T47D (cell line): Measurements from ENCODE around the gene TACR2.
A peak's percentile ranks its signal among the peaks of the same experiment; 100 is the strongest.

Source experiments
- DNase-seq, 2 experiments: peaks; one replicate each; pipeline versions ENCODE4 v3.0.0 to v3.0.0-alpha.2; 2011 to 2012; ENCODE audit warnings: low read depth in 1 of 2, low spot score in 1 of 2
- JUND ChIP-seq: IDR thresholded peaks from 2 replicates; pipeline ENCODE4 v1.6.1; 2012; ENCODE audit warnings: low read depth
- in situ Hi-C: cut with HindIII; loops from 2 replicates; pipeline ENCODE4 v1.10.0; 2016; ENCODE audit warnings: low sequenced_read_pairs, low pct_unique_long_range_greater_than_20kb

TACR2 gene

DNA sequence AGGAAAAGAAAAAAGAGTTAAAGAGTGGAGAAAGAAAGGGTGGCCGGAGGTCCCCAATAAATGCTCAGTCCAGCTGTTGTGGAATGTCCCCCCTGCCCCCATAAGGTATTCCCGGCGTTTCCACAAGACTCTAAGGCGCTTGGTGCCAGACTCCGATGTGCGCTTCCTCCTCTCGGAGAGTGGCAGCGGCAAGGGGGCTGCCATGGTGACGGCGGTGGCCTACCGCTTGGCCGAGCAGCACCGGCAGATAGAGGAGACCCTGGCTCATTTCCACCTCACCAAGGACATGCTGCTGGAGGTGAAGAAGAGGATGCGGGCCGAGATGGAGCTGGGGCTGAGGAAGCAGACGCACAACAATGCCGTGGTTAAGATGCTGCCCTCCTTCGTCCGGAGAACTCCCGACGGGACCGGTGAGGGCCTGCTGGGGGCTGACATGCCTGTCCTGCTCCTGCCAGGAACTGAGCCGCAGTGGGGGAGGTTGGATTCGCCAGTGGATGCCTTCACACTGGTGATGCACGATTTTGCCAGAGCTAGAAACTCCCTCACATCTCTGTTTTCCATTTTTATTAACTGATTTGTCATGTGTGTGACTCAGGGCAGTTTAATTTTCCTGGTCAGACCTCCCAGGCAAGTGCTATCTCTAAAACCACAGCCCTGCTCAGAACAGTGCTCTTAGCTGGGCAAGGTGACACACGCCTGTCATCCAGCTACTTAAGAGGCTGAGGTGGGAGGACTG, 34.2 kb downstream of the TACR2 start:
- no peak for TF ChIP-seq JUND
- in situ Hi-C loops: no loop called here
- DNase-seq: no peak

DNA sequence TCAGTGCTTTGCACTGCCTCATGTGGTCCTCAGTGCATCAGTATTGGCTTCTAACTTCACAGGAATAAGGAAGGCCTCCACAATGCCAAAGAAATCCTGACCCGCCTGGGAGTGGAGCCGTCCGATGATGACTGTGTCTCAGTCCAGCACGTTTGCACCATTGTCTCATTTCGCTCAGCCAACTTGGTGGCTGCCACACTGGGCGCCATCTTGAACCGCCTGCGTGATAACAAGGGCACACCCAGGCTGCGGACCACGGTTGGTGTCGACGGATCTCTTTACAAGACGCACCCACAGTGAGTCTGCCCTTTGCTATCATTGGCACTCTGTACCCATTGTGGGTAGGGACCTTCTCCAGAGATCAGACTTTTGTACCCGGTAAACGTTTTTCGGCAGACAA, 36.9 kb downstream of the TACR2 start:
- no peak for DNase-seq
- no peak for TF ChIP-seq JUND
- in situ Hi-C loops: no loop called here

DNA sequence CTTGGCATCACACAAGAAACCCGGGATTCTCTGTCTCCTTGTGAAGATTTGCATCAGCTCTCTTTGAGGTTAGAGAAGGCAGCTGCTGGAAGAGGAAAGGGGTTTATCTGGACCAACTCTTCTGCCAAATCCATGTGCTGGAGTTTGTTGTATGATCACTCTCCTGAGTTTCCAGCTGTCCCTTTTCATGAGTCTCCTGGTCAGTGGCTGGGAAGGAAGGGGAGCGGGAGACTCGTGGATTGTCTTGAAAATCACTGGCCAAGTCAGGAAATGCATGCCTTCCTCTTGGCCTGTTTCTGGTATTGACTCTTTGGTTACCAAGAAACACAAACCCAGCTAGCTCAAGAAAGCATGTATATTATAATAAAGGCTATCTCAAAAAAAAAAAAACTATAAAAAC, 38.8 kb downstream of the TACR2 start:
- DNase-seq: no peak
- in situ Hi-C loops: no loop called here
- TF ChIP-seq JUND: no peak

DNA sequence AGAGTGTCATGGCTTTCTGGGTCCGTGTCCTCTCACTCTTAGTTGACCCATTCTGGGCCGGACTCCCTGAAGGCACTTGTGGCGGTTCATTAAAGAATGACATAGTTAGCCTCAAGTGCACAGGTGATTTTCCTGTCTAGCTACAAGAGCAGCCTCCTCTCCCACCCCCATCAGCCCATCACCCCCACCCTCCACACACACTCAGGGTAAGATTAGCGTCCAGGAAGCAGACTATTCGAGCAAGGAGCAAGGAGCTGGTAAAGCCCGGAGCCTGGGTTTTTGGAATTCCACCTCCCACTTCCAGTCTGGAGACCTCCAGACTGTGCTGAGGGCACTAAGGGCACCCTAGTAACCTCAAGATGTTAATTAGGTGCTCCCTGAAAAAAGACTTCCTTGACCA, 39.5 kb downstream of the TACR2 start:
- in situ Hi-C loops: no loop called here
- no peak for DNase-seq
- no peak for TF ChIP-seq JUND

DNA sequence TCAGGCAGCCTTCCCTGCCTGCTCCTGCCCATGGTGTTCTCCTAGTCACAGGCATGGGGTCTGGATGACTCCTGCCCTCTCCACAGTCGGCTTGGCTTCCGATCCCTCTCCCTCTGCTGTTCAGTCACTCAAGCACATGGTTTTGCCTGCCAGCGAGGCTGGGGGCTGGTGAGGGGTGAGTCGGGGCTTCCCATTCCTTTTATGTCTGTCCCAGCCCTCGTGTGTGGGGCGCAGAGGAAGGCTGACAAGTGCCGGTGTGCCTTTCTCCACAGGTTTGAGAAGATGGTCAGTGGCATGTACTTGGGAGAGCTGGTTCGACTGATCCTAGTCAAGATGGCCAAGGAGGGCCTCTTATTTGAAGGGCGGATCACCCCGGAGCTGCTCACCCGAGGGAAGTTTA, 40.1 kb downstream of the TACR2 start:
- in situ Hi-C loops: no loop called here
- no peak for TF ChIP-seq JUND

DNA sequence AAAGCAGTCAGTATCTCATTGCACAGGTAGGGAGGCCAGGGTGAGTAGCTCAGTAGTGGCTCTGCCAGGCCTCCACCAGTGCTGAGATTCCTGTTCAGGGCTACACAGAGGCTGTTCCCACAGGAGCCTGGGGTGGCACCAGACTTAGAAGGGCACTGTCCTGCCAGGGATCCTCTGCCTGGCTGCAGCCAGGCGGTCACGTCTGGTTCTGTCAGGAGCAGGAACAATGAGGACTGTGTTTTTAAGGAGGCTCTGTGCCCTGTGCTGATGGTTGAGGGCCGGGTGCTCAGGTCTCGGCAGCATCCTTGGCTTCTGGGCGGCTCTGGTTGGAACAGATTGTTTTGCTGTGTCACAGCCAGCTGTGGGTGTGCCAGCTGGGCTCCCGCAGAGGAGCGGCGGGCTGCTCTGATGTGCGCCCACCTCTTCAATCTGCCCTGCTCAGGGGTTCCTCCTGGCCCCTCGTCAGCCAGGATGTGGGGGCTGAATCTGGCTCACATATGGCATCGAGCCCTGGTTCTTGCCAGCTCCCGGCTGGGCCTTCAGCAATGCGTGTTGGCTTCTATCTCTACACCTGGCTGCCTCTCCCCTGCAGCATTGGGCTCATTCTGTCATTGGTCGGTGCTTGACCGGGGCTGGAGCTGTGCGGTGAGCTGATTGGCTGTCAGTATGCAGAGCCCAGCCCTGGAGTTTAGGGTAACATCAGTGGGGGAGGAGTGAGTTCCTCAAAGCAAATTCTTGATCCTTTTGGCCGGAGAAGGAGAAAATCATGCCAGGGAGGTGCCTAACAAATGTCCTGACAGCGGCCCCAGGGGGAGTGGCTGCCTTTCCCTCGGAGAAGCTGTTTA, 41.2 kb downstream of the TACR2 start:
- in situ Hi-C loops: no loop called here
- no peak for TF ChIP-seq JUND
- DNase-seq: peak; percentile 91 to 95

More for the DNA sequence above, 40.1 kb downstream of the TACR2 start:
- no peak for DNase-seq

DNA sequence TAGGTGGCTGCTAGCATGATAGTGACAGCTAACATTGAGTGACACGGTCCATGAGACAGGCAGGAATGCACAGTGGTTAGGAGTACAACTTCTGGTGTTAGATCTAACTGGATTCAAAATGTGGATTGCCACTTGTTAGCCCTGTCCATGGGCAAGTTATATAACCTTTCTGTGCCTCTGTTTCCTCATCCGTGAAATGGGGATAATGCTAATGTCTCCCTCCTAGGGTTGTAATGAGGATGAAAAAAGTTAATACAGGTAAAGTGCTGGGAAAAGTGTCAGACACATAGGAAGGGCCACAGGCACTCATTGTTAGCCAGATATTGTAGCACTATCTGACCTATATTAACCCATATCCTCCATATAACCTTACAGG, 41.8 kb downstream of the TACR2 start:
- DNase-seq: no peak
- in situ Hi-C loops: no loop called here
- no peak for TF ChIP-seq JUND

DNA sequence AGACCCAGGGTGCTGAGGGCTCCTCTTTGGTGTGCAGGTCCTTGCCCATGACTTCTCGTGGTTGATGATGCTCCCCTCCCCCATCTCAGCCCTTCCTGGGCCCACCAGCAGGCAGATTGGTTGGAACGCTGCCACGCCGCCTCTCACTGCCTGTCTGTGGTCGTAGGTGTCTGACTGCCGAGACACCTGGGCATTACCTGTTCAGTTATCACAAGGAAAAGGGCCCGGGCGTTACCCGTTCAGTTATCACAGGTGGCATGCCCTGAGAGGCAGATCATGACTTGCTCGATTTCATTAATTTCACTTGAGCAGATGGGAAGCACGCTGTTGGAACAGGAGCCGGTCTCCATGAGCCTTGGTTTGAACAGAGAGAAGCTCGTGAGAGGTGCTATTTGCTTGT, 42.5 kb downstream of the TACR2 start:
- DNase-seq: no peak
- no peak for TF ChIP-seq JUND
- in situ Hi-C loops: no loop called here

DNA sequence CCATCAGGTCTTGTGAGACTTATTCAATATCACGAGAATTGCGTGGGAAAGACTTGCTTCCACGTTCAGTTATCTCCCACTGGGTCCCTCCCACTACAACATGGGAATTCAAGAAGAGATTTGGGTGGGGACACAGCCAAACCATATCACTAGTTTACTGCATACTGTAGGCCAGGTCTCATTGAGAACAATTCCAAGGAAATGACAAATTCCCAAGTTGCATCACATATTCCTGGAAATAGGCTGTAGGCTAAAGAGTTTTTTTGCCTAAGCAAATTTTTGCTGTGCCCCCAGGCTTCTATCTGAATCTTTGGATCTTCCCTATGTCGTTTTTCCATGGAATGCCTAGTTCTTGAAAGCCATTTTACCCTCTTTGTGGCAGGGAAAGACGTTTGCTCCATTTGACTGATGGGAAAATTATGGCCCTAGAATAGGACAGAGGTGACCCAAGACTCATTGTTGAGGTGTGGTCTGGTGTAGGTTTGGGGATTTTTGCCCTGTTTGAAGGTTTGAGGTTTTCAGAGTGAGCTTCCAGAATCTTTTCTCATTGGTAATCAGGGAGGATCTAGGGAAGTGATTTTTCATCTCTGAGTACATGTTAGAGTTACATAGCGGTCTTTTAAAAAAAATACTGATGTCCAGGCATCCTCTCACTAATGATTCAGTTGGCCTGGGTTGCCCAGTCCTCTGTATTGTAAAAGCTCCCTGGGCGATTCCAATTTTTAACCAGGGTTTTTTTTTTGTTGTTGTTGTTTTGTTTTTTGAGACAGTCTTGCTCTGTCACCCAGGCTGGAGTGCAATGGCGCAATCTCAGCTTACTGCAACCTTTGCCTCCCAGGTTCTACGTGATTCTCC, 44.4 kb downstream of the TACR2 start:
- in situ Hi-C loops: no loop called here
- TF ChIP-seq JUND: no peak
- no peak for DNase-seq

DNA sequence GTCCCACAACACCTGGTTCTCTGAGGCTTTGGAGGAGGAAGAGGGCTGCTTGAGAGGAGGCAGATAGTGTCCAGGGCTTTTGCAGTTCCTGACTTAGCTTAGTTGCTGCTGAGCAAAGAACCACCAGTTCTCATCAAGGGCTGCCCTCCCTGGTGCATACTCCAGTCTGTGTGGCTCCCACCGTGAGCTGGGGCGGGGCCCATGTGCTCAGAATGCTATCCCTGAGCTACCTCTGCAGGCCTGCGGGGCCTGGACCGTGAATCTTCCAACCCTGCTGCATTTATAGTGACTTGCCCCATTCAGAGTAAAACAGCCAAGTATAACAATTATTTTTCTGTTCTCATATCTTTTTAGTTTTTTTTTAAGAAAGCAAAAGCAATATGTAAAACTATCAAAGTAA, 49.2 kb downstream of the TACR2 start:
- no peak for TF ChIP-seq JUND
- no peak for DNase-seq
- in situ Hi-C loops: no loop called here

DNA sequence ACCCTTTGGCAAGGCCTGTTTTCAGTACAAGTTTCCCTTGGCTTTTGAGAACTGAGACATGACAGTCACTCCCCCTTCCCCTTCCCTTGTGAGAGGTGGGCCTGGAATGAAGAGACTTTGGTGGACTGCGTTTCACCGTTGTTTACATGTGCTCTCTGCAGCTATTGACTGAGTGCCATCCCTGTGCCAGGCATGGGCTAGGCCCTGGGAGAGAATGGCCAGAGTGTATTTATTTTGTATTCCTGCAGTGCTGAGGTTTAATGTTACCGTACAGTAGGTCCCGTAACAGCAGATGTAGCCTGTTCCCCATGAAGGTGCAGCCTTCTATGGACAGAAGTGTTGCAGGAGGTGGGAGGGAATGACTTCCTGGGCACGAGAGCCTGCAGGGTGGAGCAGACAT, 50.0 kb downstream of the TACR2 start:
- in situ Hi-C loops: no loop called here
- no peak for DNase-seq
- TF ChIP-seq JUND: no peak

DNA sequence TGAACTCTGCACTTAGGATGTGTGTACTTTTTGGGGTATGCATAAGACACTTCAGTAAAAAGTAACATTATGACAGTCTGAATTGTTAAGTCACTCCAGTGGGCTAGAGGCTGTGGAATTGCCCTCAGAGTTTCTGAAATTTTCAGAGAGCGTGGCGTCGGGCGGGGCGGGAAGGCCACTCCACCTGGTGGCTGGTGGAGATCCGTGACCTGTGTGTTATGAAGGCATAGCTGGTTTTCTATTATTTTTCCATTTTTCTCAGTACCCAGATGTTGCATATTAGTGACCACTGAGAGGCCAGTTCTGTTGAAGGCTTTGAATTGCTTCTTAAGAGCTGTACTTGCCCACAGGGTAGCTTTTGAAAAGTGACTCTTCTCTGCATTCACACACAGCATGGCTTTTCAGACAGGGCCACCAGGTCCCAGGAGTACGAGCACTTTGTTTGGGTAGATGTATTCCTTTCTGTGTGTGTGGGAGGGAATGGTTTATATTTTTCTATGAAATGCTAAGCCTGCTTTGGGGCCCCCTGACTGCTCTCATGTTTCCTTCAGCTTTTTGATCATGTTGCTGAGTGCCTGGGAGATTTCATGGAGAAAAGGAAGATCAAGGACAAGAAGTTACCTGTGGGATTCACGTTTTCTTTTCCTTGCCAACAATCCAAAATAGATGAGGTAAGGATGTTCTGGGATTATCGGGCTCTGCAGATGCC, 52.3 kb downstream of the TACR2 start:
- in situ Hi-C loops: no loop called here
- no peak for TF ChIP-seq JUND
- DNase-seq: no peak
